GM19438 (cell line): ENCODE results near the gene DNAH8.

Experiments used
- ATAC-seq: cut with Tn5 transposase; IDR thresholded peaks from one replicate; pipeline ENCODE4 v1.9.1; 2021; ENCODE audit warnings: low read depth; ENCODE audit not compliant: unreplicated experiment

Gene DNAH8

DNA sequence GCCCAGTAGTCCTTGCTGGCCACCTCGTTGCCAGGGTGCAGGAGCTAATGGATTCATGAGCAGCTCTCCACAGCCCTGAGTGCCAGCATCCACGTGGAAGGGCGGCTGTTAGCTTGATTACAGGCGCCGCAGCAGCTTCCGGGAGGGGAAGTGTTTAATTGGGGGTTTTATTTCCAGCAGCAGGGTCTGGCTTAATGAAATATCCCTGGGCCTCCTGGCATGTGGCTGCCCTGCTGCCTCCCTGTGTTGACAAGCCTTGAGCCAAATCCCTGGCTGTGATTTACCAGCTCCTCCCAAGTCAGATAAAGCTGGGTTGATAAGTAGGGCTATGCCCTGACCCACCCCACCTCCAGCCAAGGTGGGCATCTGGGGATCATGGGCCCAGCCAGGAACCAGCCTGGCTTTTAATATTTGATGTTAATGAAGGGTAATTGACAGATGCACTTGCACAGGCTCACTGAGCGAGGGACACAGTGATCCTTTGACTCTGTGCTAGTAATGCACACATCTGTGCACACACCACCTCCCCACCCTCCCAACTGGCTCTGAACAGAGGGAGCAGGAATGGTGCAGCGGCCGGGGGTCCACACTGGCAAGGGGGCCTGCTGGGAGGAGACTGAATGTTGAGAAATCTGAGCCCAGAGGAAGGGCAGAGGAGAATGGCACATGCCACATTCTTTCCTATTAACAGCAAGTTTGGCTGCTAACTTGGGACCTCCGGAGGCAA lies 347.1 kb downstream of the DNAH8 start:
- no peak for ATAC-seq

DNA sequence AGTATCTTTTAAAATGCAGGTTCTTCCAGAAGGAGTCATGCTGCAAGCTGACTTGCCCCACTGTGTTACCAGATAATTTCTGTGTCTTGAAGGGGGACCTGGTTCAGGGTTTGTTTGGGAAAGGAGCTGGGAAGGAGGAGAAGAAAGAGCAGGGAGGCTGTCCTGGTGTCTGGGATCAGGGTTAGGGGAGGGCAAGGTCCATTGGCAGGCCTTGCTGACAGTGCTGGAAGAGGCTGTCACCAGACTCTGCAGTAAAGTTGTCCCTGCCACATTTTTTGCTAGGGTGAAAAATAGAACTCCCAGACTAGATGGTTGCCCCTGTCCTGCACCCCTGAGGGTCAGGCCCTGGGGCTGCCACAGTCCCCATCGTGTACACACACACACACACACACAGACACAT lies 348.4 kb downstream of the DNAH8 start:
- ATAC-seq = no peak

DNA sequence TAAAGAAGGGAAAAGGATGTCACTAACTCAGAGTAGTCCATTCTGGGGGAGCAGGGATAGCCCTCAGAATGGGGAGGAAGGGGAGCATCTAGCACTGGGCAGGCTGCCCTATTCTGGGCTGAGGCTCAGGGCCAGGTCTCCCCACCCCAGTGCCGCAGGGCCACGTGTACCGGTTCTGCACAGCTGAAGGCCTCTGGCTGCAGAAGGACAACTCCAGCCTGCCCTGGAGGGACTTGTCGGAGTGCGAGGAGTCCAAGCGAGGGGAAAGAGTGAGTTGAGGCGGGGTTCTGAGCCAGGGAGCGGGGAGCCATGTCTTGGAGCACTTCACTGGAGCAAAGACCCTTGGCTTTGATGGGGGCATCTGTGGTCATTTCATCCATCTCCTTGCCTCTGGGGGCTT lies 350.4 kb downstream of the DNAH8 start:
- no peak for ATAC-seq

DNA sequence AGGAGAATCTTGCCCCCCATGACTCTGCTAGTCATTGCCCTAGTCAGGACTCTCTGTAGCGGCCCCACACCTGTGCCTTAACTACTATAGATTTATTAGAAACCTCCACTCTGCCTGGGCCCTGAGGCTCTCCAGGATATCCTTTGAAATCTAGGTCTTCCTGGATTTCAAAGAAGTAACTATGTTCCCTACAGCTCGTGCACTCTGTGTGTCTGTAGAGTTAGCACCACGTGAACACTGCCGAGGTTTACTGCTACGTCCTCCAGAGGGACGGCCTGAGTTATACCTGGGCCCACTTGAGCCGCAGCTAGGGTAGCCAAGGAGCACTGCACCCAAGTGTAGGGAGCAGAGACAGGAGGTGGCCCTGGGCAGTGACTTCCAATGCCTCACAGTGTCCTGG lies 353.3 kb downstream of the DNAH8 start:
- no peak for ATAC-seq

DNA sequence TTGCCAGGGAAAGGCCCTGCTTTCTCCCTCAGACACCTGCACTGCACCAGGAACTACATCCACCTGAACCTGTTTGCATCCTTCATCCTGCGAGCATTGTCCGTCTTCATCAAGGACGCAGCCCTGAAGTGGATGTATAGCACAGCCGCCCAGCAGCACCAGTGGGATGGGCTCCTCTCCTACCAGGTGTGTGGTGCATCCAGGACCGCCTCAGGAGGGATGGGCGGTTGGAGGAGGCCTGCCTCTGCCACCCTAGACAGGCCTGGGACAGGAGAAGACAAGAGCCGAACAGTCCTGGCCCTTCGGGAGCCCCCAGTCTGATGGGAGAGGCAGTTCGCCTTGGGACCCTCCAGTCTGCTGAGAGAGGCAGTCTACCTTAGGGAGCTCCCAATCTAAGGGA lies 357.7 kb downstream of the DNAH8 start:
- no peak for ATAC-seq

DNA sequence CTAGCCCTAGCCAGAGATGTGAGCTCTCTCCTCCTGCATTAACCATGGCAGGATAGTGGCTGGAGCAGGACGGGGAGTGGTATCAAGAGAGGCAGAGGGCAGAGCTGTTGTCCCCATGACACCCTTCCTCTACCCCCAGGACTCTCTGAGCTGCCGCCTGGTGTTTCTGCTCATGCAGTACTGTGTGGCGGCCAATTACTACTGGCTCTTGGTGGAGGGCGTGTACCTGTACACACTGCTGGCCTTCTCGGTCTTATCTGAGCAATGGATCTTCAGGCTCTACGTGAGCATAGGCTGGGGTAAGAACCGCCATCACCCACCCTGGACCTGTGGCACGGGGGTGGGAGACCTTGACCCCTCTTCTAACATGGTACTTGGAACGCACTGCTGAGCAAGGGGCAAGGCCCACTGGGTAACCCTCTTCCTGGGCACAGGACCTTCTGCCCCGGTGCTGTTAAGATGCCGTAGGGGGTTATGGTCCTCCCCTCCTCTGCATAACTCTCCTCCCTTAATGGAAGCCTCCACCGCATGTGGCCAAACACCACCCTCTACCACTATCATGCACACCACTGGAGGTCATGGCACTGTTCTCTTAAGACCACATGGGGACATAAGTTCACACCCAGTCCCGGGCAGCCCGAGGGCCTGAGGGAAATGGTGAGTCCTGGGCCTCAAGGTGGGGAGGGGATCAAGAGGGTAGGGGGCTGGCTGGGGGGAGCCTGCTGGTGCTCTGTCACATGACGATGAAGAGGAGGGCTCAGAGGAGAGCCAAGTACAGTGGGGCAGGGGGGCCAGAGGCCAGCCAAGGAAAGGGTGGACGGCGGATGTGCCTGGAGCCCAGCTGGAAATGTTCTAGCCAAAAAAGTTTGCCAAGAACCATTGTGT lies 358.6 kb downstream of the DNAH8 start:
- no peak for ATAC-seq

DNA sequence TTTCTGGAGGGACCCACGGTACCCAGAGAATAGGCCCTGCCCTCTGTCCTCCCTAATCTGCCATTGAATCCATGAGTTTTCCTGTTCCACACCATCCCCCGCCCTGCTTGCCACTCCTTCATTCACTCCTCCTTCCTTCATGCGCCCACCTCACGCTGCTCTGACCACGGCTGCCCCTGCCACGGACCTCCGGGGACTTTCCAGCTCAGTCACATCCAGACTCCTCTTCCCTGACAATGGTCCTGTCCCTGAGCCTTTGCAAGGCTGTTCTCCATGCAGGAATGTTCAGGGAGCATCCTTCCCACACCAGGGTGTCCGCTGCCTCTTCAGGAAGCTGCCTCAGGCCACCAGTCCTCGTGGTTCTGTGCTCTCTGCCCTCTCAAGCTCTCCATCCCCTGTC lies 359.4 kb downstream of the DNAH8 start:
- ATAC-seq = no peak

DNA sequence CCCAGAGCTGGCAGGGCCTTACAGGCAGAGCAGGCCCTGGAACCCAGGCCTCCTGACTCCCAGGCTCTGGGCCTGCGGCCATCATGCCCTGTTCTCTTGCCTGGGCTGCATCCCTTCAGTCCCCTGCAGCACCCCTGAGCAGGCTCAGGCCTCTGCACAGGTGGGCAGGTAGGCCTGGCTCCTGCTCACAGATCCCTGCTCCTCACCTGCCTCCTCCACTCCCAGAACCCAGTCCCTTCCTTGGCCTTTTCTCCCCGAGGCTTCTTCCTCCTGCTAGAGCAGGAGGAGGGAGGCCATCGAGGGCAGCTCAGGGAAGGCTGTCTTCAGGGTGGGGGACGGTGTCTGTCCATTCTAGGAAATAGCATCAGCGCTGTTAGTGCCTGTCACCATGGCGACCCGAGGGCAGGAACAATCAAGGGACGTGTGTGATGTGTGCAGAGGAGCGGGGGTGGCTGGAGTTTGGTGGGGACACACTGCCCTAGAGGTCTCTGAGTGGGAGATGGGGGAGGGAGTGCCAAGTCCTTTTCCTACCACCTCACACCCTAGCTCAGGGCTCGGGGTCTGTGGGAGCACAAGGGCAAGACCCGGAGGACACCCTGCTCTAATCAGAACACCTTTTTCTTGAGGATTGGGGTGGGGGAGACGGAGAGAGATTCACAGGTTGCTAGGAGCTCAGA lies 360.0 kb downstream of the DNAH8 start:
- ATAC-seq = no peak

DNA sequence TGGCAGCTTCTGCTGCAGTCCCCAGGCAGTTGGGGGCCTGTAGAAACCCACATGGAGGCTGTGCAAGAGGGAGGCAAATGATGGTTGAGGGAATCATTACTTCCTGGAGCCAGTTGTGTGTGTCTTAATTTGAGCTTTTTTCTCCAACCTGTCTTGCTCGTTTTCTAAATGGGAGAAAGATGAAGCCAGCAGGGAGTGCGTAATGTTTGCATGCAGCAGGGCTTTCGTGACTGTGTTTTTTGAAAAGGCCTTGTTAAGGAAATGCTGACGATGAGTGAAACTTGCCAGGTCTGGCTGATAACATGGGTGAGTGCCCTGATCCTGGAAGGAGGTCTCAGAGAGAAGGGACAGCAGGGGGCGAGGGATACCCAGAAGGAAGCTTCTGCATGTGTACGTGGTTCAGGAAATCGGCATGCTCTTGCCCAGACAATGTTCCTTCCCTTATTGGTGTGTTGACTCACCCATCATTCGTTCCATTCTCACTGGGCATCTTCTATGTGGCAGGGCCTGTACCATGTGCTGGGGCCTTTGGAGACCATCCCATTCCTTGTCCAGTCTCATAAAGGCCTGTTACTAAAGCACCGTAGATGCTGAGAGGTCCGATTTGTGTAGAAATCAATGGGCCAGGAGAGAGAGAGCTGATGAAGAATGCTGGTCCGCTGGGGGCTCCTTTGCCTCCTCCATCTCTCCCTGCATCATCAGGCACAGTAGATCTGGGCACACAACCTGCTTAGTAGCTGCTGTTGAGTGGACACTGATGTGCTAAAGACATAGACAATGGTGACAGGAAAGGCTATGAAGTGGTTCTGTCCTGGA lies 360.9 kb downstream of the DNAH8 start:
- no peak for ATAC-seq

DNA sequence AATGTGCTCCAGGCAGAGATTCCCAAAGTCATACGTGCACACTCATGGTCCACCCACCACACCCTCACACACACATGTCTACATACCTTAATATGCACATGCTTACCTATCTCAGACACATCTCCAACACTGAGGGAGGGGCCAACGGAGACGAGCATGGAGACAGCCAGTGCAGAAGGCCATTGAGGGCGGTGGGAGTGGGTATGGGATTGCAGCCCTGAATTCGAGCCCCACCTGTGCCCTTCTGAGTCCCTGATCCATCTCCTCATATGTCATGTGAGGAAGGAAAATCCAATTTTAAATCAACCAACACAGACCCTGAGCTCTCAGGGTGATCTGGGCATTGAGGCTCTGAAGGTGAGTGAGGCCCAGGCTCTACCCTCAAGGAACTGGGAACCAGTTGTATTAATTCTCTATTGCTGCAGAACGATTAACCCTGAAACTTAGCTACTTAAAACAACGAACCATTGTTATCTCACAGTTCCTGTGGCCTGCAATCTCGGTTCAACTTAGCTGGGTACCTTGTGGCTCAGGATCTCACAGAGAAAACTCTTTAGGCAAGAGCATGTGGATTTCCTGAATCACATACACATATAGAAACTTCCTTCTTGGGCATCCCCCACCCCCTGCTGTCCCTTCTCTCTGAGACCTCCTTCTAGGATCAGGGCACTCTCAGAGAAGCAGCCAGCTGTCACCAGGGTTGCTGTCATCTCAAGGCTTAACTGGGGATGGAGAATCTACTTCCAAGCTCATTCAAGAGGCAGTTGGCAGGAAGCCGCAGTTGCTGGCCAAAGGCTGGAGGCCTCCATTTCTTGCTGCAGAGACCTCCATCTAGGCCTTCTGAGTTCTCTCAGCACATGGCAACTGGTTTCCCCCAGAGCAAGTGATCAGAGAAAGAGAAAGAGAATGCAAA lies 361.8 kb downstream of the DNAH8 start:
- no peak for ATAC-seq

DNA sequence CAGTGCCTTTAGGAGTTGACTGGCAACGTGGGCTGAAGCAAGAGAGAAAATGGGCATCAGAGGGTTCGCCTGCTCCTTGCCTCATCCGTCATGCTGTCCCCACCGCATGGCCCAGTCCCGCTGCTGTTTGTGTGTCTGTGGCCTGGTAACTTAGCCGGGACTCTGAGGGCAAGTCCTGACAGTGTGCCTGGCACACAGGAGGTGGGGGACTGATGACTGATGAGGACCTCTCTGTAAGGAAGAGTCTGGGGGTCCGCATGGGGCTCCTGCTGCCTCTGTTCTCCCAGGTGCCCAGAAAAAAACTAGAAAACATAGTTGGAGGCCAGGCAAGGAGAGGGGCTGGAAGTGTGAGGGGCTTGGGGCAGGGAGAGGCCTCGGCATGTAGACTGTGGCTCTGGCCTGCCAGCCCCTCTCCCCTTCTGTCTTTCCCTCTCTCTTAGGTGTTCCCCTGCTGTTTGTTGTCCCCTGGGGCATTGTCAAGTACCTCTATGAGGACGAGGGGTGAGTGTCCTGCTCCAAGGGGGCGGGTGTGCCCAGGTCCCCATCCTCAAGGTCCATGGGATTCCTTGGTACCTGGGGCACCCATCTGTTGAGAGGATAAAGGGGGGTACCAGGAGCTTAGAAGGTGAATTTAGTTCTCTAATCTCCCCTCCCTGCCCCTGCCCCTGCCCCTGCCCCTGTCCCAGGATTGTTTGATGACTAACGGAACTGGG lies 362.9 kb downstream of the DNAH8 start:
- no peak for ATAC-seq

DNA sequence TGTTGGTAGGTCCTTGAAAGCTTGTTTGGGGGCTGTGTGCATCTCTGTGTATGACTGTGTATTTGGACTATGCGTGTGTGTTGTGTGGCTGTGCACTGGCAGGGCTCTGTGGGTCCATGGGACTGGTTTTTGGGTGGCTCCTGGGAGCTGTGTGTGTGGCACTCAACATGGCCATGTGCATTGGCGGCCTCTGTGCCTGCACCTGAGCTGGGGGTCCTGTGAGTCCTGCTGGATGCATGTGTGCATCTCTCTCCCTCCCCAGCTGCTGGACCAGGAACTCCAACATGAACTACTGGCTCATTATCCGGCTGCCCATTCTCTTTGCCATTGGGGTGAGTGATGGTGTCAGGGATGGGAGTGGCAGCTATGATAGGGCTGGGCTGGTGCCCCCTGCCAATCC lies 363.6 kb downstream of the DNAH8 start:
- no peak for ATAC-seq

DNA sequence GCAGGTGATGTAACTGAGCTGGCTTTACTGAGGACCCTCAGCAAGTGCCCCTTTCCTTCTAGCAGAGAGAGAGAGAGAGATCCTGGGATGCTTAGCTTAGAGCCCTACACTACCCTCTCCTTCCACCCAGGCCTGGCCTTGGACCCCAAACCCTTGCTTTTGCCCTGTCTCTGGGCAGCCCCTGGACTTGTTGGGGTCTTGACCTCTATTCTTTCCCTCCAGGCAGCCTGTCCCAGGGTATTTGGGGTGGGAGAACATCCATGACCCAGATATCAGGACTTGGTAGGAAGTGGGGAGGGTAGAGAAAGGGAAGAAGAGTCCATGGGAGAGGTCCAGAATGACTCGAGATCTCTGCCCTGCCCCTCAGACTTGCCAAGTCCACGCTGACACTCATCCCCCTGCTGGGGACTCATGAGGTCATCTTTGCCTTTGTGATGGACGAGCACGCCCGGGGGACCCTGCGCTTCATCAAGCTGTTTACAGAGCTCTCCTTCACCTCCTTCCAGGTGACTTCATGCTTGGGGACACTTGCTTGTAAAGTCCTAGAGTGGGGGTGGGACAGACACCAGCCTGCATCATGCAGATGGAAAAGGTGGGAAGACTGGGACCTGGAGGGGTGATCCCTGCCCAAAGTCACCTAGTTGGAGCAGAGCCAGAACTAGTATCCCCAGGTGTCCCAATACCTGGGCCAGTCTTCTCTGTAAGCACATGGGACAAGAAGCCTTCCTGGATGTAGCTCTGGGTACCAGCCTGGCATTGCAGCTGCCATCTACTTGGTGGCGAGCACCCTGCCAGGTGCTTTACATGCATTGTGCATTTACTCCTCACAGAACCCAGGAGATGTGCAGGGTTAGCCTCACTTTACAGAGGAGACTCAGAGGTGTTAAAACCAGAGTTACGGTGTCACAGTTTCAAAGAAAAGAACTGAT lies 364.4 kb downstream of the DNAH8 start:
- no peak for ATAC-seq
